H9 (cell line): ENCODE results near the gene SPINK1. TPM values are rescaled to one million over a fixed set of nuclear protein-coding genes. Genes with fewer than 3 reads are reported as not detected.

Experiments
- DNase-seq: peaks from one replicate; pipeline ENCODE4 v3.0.0-alpha.2; 2017
- H2AFZ ChIP-seq: one replicate; pipeline ENCODE4 v1.6.1; 2013; ENCODE audit warnings: mild to moderate bottlenecking, low read length, control low read depth, moderate library complexity
- H2AK5ac ChIP-seq: 2 replicates; pipeline ENCODE4 v1.6.1; 2013; ENCODE audit warnings: low read length, control low read depth, mixed read lengths; ENCODE audit not compliant: insufficient read length
- H2BK120ac ChIP-seq: one replicate; pipeline ENCODE4 v1.6.1; 2013; ENCODE audit warnings: low read depth, mild to moderate bottlenecking, low read length, control low read depth, inconsistent platforms; ENCODE audit not compliant: poor library complexity, severe bottlenecking
- H2BK12ac ChIP-seq: 2 replicates; pipeline ENCODE4 v1.6.1; 2013; ENCODE audit warnings: low read length, control low read depth, mixed read lengths, low read depth; ENCODE audit not compliant: insufficient read length
- H2BK15ac ChIP-seq: 2 replicates; pipeline ENCODE4 v1.6.1; 2013; ENCODE audit warnings: low read depth, low read length, control low read depth
- H2BK20ac ChIP-seq: one replicate; pipeline ENCODE4 v1.6.1; 2013; ENCODE audit warnings: low read depth, mild to moderate bottlenecking, low read length, control low read depth, inconsistent platforms; ENCODE audit not compliant: poor library complexity, severe bottlenecking
- H2BK5ac ChIP-seq: 2 replicates; pipeline ENCODE4 v1.6.1; 2013; ENCODE audit warnings: low read length, control low read depth, mixed read lengths; ENCODE audit not compliant: insufficient read length
- H3K14ac ChIP-seq: 2 replicates; pipeline ENCODE4 v1.6.1; 2013; ENCODE audit warnings: low read length, control low read depth; ENCODE audit not compliant: insufficient read depth
- H3K18ac ChIP-seq: 2 replicates; pipeline ENCODE4 v1.6.1; 2013; ENCODE audit warnings: low read depth, mild to moderate bottlenecking, mixed read lengths, low read length, control low read depth; ENCODE audit not compliant: insufficient read length
- H3K23ac ChIP-seq: 2 replicates; pipeline ENCODE4 v1.6.1; 2013; ENCODE audit warnings: low read length, control low read depth, mixed read lengths, low read depth; ENCODE audit not compliant: insufficient read length
- H3K23me2 ChIP-seq: 2 replicates; pipeline ENCODE4 v1.6.1; 2013; ENCODE audit warnings: low read depth, mild to moderate bottlenecking, mixed read lengths, low read length, control low read depth; ENCODE audit not compliant: insufficient read length, poor library complexity, severe bottlenecking
- H3K27ac ChIP-seq: 2 replicates; pipeline ENCODE4 v1.5.1; 2013; ENCODE audit warnings: low read length, control low read depth, mixed read lengths, low read depth; ENCODE audit not compliant: insufficient read length
- H3K27me3 ChIP-seq: 2 replicates; pipeline ENCODE4 v1.6.1; 2013; ENCODE audit warnings: low read length, control low read depth, inconsistent platforms; ENCODE audit not compliant: insufficient read depth
- H3K4ac ChIP-seq: 2 replicates; pipeline ENCODE4 v1.6.1; 2013; ENCODE audit warnings: low read depth, mild to moderate bottlenecking, control low read depth, inconsistent platforms, low read length, moderate library complexity
- H3K4me1 ChIP-seq: 2 replicates; pipeline ENCODE4 v1.6.1; 2013; ENCODE audit warnings: low read length, control low read depth, inconsistent platforms; ENCODE audit not compliant: insufficient read depth
- H3K4me2 ChIP-seq: 2 replicates; pipeline ENCODE4 v1.6.1; 2013; ENCODE audit warnings: low read length, control low read depth, mixed read lengths; ENCODE audit not compliant: insufficient read length, insufficient read depth
- H3K56ac ChIP-seq: 2 replicates; pipeline ENCODE4 v1.6.1; 2013; ENCODE audit warnings: low read depth, mild to moderate bottlenecking, mixed read lengths, low read length, control low read depth; ENCODE audit not compliant: insufficient read length
- H3K79me1 ChIP-seq: 2 replicates; pipeline ENCODE4 v1.6.1; 2013; ENCODE audit warnings: low read depth, mild to moderate bottlenecking, moderate library complexity, low read length, control low read depth, inconsistent platforms; ENCODE audit not compliant: insufficient read depth, poor library complexity, severe bottlenecking
- H3K79me2 ChIP-seq: 2 replicates; pipeline ENCODE4 v1.6.1; 2013; ENCODE audit warnings: low read length, control low read depth, inconsistent platforms; ENCODE audit not compliant: insufficient read depth
- H3K9ac ChIP-seq: 2 replicates; pipeline ENCODE4 v1.6.1; 2013; ENCODE audit warnings: low read length, control low read depth, mixed read lengths; ENCODE audit not compliant: insufficient read length; ENCODE audit errors: extremely low read depth
- H3K9me3 ChIP-seq: one replicate; pipeline ENCODE4 v1.6.1; 2013; ENCODE audit warnings: low read depth, low read length, inconsistent platforms; ENCODE audit not compliant: control insufficient read depth
- H3T11ph ChIP-seq: one replicate; pipeline ENCODE4 v1.6.1; 2013; ENCODE audit warnings: mild to moderate bottlenecking, low read length, control low read depth, inconsistent platforms
- H4K20me1 ChIP-seq: one replicate; pipeline ENCODE4 v1.6.1; 2013; ENCODE audit not compliant: control insufficient read depth, insufficient read length, insufficient read depth
- H4K5ac ChIP-seq: 2 replicates; pipeline ENCODE4 v1.6.1; 2013; ENCODE audit warnings: low read depth, mild to moderate bottlenecking, mixed read lengths, low read length, control low read depth; ENCODE audit not compliant: insufficient read length
- H4K8ac ChIP-seq: replicated peaks from 2 replicates; pipeline ENCODE4 v1.6.1; 2013; ENCODE audit warnings: low read length, control low read depth, mixed read lengths, low read depth; ENCODE audit not compliant: insufficient read length
- H4K91ac ChIP-seq: 2 replicates; pipeline ENCODE4 v1.6.1; 2013; ENCODE audit warnings: low read depth, mild to moderate bottlenecking, moderate library complexity, mixed read lengths, low read length, control low read depth; ENCODE audit not compliant: insufficient read length
- H3K27ac Mint-ChIP-seq, 3 experiments: 2 replicates in 2 of 3; 3 replicates in 1 of 3; pipeline ENCODE4 v1.8.0; 2020 to 2021; ENCODE audit warnings: mixed read lengths in 3 of 3, mild to moderate bottlenecking in 1 of 3, moderate library complexity in 1 of 3
- H3K27me3 Mint-ChIP-seq: 2 replicates; pipeline ENCODE4 v1.8.0; 2021; ENCODE audit warnings: low read depth, mild to moderate bottlenecking, moderate library complexity, mixed read lengths
- H3K36me3 Mint-ChIP-seq, 3 experiments: 2 replicates in 2 of 3; 3 replicates in 1 of 3; pipeline ENCODE4 v1.8.0; 2020 to 2021; ENCODE audit warnings: low read depth in 3 of 3, mixed read lengths in 3 of 3; ENCODE audit not compliant: insufficient read depth in 1 of 3
- H3K4me1 Mint-ChIP-seq, 2 experiments: 2 replicates each; pipeline ENCODE4 v1.8.0; 2020; ENCODE audit warnings: mixed read lengths in 2 of 2
- H3K4me3 Mint-ChIP-seq, 2 experiments: 2 replicates in 1 of 2; 3 replicates in 1 of 2; pipeline ENCODE4 v1.8.0; 2020 to 2021; ENCODE audit warnings: mild to moderate bottlenecking in 2 of 2, mixed read lengths in 2 of 2, moderate library complexity in 1 of 2
- H3K9me3 Mint-ChIP-seq, 2 experiments: 2 replicates in 1 of 2; 3 replicates in 1 of 2; pipeline ENCODE4 v1.8.0; 2020; ENCODE audit warnings: mild to moderate bottlenecking in 2 of 2, mixed read lengths in 2 of 2, moderate library complexity in 1 of 2
- CTCF ChIP-seq: fragments of 200-600 bp; sonication (generic); conservative IDR thresholded peaks from 3 replicates; pipeline ENCODE4 v1.8.0; 2021; ENCODE audit warnings: antibody characterized with exemption, mild to moderate bottlenecking
- WGBS: extraction: QIAGEN DNeasy Blood & Tissue Kit; methylation state at CpG from one replicate; pipeline ENCODE4 v1.1.7; 2013; ENCODE audit warnings: missing lambda C conversion rate, low lambda C conversion rate, mixed read lengths; ENCODE audit not compliant: insufficient read length; ENCODE audit errors: extremely low coverage; 5-methylcytosine and 5-hydroxymethylcytosine counted together
- total RNA-seq: library from RNA; stranded (reverse); gene quantifications from 2 replicates; pipeline ENCODE4 v1.2.1, GENCODE V29; 2021

Gene SPINK1
- total RNA-seq, 1 experiment from 2014 or later: 3.1 TPM

GRCh38 chr5:147780924-147781573 is 50.4 kb downstream of the SPINK1 start:
- Mint-ChIP-seq H3K9me3 (peaks cover 11 to 12% of the 10 kb centered on the region in 2 experiments), H3K27me3 (no peaks in the 10 kb centered on the region), H3K4me1 (peaks cover 40 to 42% of the 10 kb centered on the region in 2 experiments), H3K27ac (peak overlapping the region; percentile 27 to 93 (median 89); a peak in 6 of 7 replicates), H3K36me3 (peaks cover 6 to 13% (median 12%) of the 10 kb centered on the region in 3 experiments), H3K4me3 (peak overlapping the region; percentile 83 to 92)
- no peak for DNase-seq
- Histone ChIP-seq H2BK20ac (no peak overlapping the region), H3K79me1 (peaks cover 2% of the 10 kb centered on the region), H2BK5ac (no peak overlapping the region), H2BK12ac (no peak overlapping the region), H3K79me2 (peaks cover 2% of the 10 kb centered on the region; the same call in 1 of the 2 replicates), H3K4me2 (peak overlapping the region; percentile 100), H3K23ac (no peak overlapping the region), H4K5ac (no peak overlapping the region), H2BK15ac (no peak overlapping the region), H3K23me2 (peaks cover 8% of the 10 kb centered on the region), H4K91ac (no peak overlapping the region), H3K56ac (no peak overlapping the region), H3K4ac (no peak overlapping the region), H3K9me3 (no peaks in the 10 kb centered on the region), H2BK120ac (no peak overlapping the region), H3K4me1 (no peaks in the 10 kb centered on the region), H2AFZ (no peak overlapping the region), H4K8ac (no peak overlapping the region), H2AK5ac (no peak overlapping the region), H3K9ac (peak overlapping the region; percentile 20), H3K27me3 (no peaks in the 10 kb centered on the region), H3K18ac (no peak overlapping the region), H4K20me1 (peaks cover 2% of the 10 kb centered on the region), H3T11ph (no peak overlapping the region), H3K27ac (no peak overlapping the region), H3K14ac (no peak overlapping the region)
- TF ChIP-seq CTCF: no peak
- 100% methylated on average over 1 of the region's 5 CpGs for WGBS
